Chondrocyte (in vitro differentiated cells): ENCODE measurements around the gene ADGRD1. TPM values are rescaled to one million over a fixed set of nuclear protein-coding genes. Genes with fewer than 3 reads are reported as not detected.

Source experiments
- DNase-seq: peaks from one replicate; pipeline ENCODE4 v3.0.0; 2021; ENCODE audit warnings: mixed read lengths, low spot score
- H3K27ac Mint-ChIP-seq: one replicate; pipeline ENCODE4 v1.8.0; 2021; ENCODE audit warnings: mild to moderate bottlenecking, moderate library complexity, mixed read lengths; ENCODE audit not compliant: unreplicated experiment
- H3K27me3 Mint-ChIP-seq: 2 replicates; pipeline ENCODE4 v1.8.0; 2021; ENCODE audit warnings: low read depth, mixed read lengths
- H3K36me3 Mint-ChIP-seq: 2 replicates; pipeline ENCODE4 v1.8.0; 2021; ENCODE audit warnings: low read depth, mixed read lengths
- H3K4me1 Mint-ChIP-seq: 2 replicates; pipeline ENCODE4 v1.8.0; 2021; ENCODE audit warnings: low read depth, mild to moderate bottlenecking, mixed read lengths
- H3K4me3 Mint-ChIP-seq: one replicate; pipeline ENCODE4 v1.8.0; 2021; ENCODE audit warnings: mild to moderate bottlenecking, moderate library complexity, mixed read lengths; ENCODE audit not compliant: unreplicated experiment
- H3K9me3 Mint-ChIP-seq: 2 replicates; pipeline ENCODE4 v1.8.0; 2021; ENCODE audit warnings: low read depth, mixed read lengths
- CTCF ChIP-seq: fragments of 200-600 bp; sonication (generic); IDR thresholded peaks from 2 replicates; pipeline ENCODE4 v1.5.0; 2021; ENCODE audit warnings: antibody characterized with exemption, mild to moderate bottlenecking, moderate library complexity
- total RNA-seq: library from RNA; stranded (reverse); gene quantifications from 3 replicates; pipeline ENCODE4 v1.2.1, GENCODE V29; 2021

Gene ADGRD1
- total RNA-seq, 1 donor from 2014 or later: 4.7 TPM

GRCh38 chr12:130998136-130998535 is 44.4 kb downstream of the ADGRD1 start:
- H3K4me3 Mint-ChIP-seq: no peak overlapping the region
- no peak for DNase-seq
- no peaks in the 10 kb centered on the region for H3K9me3 Mint-ChIP-seq
- H3K36me3 Mint-ChIP-seq: peaks cover 2% of the 10 kb centered on the region
- no peaks in the 10 kb centered on the region for H3K4me1 Mint-ChIP-seq
- no peaks in the 10 kb centered on the region for H3K27me3 Mint-ChIP-seq
- H3K27ac Mint-ChIP-seq: no peak overlapping the region
- TF ChIP-seq CTCF: no peak

GRCh38 chr12:131000000-131000486 is 46.3 kb downstream of the ADGRD1 start:
- H3K4me3 Mint-ChIP-seq: no peak overlapping the region
- no peak for TF ChIP-seq CTCF
- peaks cover 2% of the 10 kb centered on the region for H3K36me3 Mint-ChIP-seq
- H3K27ac Mint-ChIP-seq: no peak overlapping the region
- no peaks in the 10 kb centered on the region for H3K9me3 Mint-ChIP-seq
- H3K27me3 Mint-ChIP-seq: no peaks in the 10 kb centered on the region
- H3K4me1 Mint-ChIP-seq: no peaks in the 10 kb centered on the region
- no peak for DNase-seq

GRCh38 chr12:131001493-131001892 is 47.8 kb downstream of the ADGRD1 start:
- no peaks in the 10 kb centered on the region for H3K4me1 Mint-ChIP-seq
- H3K9me3 Mint-ChIP-seq: no peaks in the 10 kb centered on the region
- H3K27ac Mint-ChIP-seq: no peak overlapping the region
- no peak for TF ChIP-seq CTCF
- H3K4me3 Mint-ChIP-seq: no peak overlapping the region
- no peaks in the 10 kb centered on the region for H3K27me3 Mint-ChIP-seq
- DNase-seq: no peak
- peaks cover 2% of the 10 kb centered on the region for H3K36me3 Mint-ChIP-seq

GRCh38 chr12:131002216-131002631 is 48.5 kb downstream of the ADGRD1 start:
- Mint-ChIP-seq H3K36me3 (peaks cover 2% of the 10 kb centered on the region), H3K4me3 (no peak overlapping the region), H3K27ac (no peak overlapping the region), H3K27me3 (no peaks in the 10 kb centered on the region), H3K4me1 (no peaks in the 10 kb centered on the region), H3K9me3 (no peaks in the 10 kb centered on the region)
- no peak for DNase-seq
- TF ChIP-seq CTCF: no peak

GRCh38 chr12:131003036-131003715 is 49.5 kb downstream of the ADGRD1 start:
- H3K4me3 Mint-ChIP-seq: no peak overlapping the region
- TF ChIP-seq CTCF: no peak
- H3K27ac Mint-ChIP-seq: no peak overlapping the region
- H3K4me1 Mint-ChIP-seq: no peaks in the 10 kb centered on the region
- peaks cover under 1% of the 10 kb centered on the region for H3K27me3 Mint-ChIP-seq
- H3K36me3 Mint-ChIP-seq: peaks cover 2% of the 10 kb centered on the region
- H3K9me3 Mint-ChIP-seq: no peaks in the 10 kb centered on the region
- no peak for DNase-seq
